HepG2 (cell line): ENCODE results near the gene CNN3. TPM values are rescaled to one million over a fixed set of nuclear protein-coding genes. Genes with fewer than 3 reads are reported as not detected.
A peak's percentile ranks its signal among the peaks of the same experiment; 100 is the strongest.

Experiments used
- BATF2 ChIP-seq: sonication (generic); formaldehyde crosslinking; IDR thresholded peaks from 2 replicates; pipeline ENCODE4 v1.8.0; 2022; ENCODE audit warnings: mild to moderate bottlenecking, missing genetic modification reagents, moderate library complexity
- EEA1 ChIP-seq: sonication (generic); formaldehyde crosslinking; IDR thresholded peaks from 2 replicates; pipeline ENCODE4 v1.5.1; 2020; ENCODE audit warnings: mild to moderate bottlenecking, missing genetic modification reagents, borderline replicate concordance
- NFAT5 ChIP-seq: sonication (generic); formaldehyde crosslinking; IDR thresholded peaks from 2 replicates; pipeline ENCODE4 v1.4.0; 2020; ENCODE audit warnings: missing genetic modification reagents
- NFYC ChIP-seq: IDR thresholded peaks from 2 replicates; pipeline ENCODE4 v1.6.1; 2016; ENCODE audit warnings: missing genetic modification reagents, missing compliant biosample characterization
- PHF5A ChIP-seq: IDR thresholded peaks from one replicate; pipeline ENCODE4 v1.6.1; 2018; ENCODE audit warnings: low read depth, missing genetic modification reagents; ENCODE audit not compliant: unreplicated experiment
- SMAD1 ChIP-seq: sonication (generic); formaldehyde crosslinking; IDR thresholded peaks from 2 replicates; pipeline ENCODE4 v1.4.0; 2020; ENCODE audit warnings: missing genetic modification reagents, low read depth, mild to moderate bottlenecking, borderline replicate concordance
- THAP11 ChIP-seq: IDR thresholded peaks from 2 replicates; pipeline ENCODE4 v1.6.1; 2016; ENCODE audit warnings: missing biosample characterization, missing genetic modification reagents
- U2AF2 ChIP-seq: fragments of 200-400 bp; formaldehyde crosslinking; IDR thresholded peaks from 2 replicates; pipeline ENCODE4 v1.6.1; 2017; ENCODE audit warnings: low read depth, mild to moderate bottlenecking, low read length
- ZFP37 ChIP-seq: sonication (generic); formaldehyde crosslinking; IDR thresholded peaks from 2 replicates; pipeline ENCODE4 v1.4.0; 2020; ENCODE audit warnings: missing genetic modification reagents, borderline replicate concordance
- ZKSCAN8 ChIP-seq: IDR thresholded peaks from 2 replicates; pipeline ENCODE4 v1.6.1; 2016; ENCODE audit warnings: borderline replicate concordance, missing genetic modification reagents, missing compliant biosample characterization
- ZMYM3 ChIP-seq: sonication (generic); formaldehyde crosslinking; IDR thresholded peaks from 2 replicates; pipeline ENCODE4 v1.5.1; 2020; ENCODE audit warnings: mild to moderate bottlenecking, missing genetic modification reagents
- ZNF510 ChIP-seq: sonication (generic); formaldehyde crosslinking; IDR thresholded peaks from 2 replicates; pipeline ENCODE4 v1.4.0; 2020; ENCODE audit warnings: low read depth, mild to moderate bottlenecking, missing genetic modification reagents
- ZNF589 ChIP-seq: sonication (generic); formaldehyde crosslinking; conservative IDR thresholded peaks from 2 replicates; pipeline ENCODE4 v1.8.0; 2022; ENCODE audit warnings: mild to moderate bottlenecking, moderate library complexity, missing genetic modification reagents
- ZNF691 ChIP-seq: sonication (generic); formaldehyde crosslinking; IDR thresholded peaks from 2 replicates; pipeline ENCODE4 v1.4.0; 2020; ENCODE audit warnings: missing genetic modification reagents, low read depth, mild to moderate bottlenecking, borderline replicate concordance
- polyA plus RNA-seq, 8 experiments: library from polyadenylated mRNA; depleted of rRNA in 3 of 8; stranded (reverse) in 7 of 8; unstranded in 1 of 8; fragments of >200 nt; fragmentation: Illumina TruSeq in 4 of 8; extraction: Trizol in 4 of 8; gene quantifications; 2 replicates each; pipeline versions ENCODE4 v1.2.1 to v1.2.3, GENCODE V29; 2011 to 2016; ENCODE audit warnings: low read depth in 4 of 8, missing spikeins in 1 of 8, mixed read lengths in 1 of 8; ENCODE audit not compliant: insufficient read depth in 1 of 8
- total RNA-seq, 5 experiments: library from RNA; depleted of rRNA; stranded (reverse); fragments of >200 nt; fragmentation: Illumina TruSeq; extraction: Trizol; gene quantifications; 2 replicates each; pipeline ENCODE4 v1.2.3, GENCODE V29; 2016; ENCODE audit warnings: low read depth in 1 of 5
- TF ChIP-seq, protein P1 (sequence below): sonication (generic); formaldehyde crosslinking; IDR thresholded peaks from 2 replicates; pipeline ENCODE4 v1.5.0; 2020; ENCODE audit warnings: missing genetic modification reagents
- TF ChIP-seq, protein P2 (sequence below): sonication (generic); formaldehyde crosslinking; IDR thresholded peaks from 2 replicates; pipeline ENCODE4 v1.8.0; 2022; ENCODE audit warnings: mild to moderate bottlenecking, missing genetic modification reagents
- TF ChIP-seq, protein P3 (sequence below): IDR thresholded peaks from 2 replicates; pipeline ENCODE4 v1.6.1; 2016; ENCODE audit warnings: missing genetic modification reagents, missing compliant biosample characterization

The CNN3 gene
- total and polyA plus RNA-seq, 2 of the 13 experiments (the other 11 are each of a cell fraction or from before 2014, with no cell fraction given), result 113 to 223 TPM

GRCh38 chr1:94854458-94855306 is 72.2 kb downstream of the CNN3 start (continued):
- TF ChIP-seq BATF2 (CRISPR knock-in tag) (no peak), ZNF691 (peak; percentile 60; the same call in 1 of the 2 replicates), THAP11 (CRISPR knock-in tag) (peak; percentile 28; the same call in 1 of the 2 replicates), EEA1 (CRISPR knock-in tag) (no peak), NFYC (CRISPR knock-in tag) (no peak), ZKSCAN8 (CRISPR knock-in tag) (no peak), ZNF589 (no peak), PHF5A (CRISPR knock-in tag) (no peak), U2AF2 (no peak), SMAD1 (CRISPR knock-in tag) (no peak), ZFP37 (CRISPR knock-in tag) (no peak), ZMYM3 (CRISPR knock-in tag) (0 out of 2 replicates have a peak, but pooled peaks have one; percentile 49), ZNF510 (CRISPR knock-in tag) (no peak), NFAT5 (CRISPR knock-in tag) (no peak)
- TF ChIP-seq, protein P1, sequence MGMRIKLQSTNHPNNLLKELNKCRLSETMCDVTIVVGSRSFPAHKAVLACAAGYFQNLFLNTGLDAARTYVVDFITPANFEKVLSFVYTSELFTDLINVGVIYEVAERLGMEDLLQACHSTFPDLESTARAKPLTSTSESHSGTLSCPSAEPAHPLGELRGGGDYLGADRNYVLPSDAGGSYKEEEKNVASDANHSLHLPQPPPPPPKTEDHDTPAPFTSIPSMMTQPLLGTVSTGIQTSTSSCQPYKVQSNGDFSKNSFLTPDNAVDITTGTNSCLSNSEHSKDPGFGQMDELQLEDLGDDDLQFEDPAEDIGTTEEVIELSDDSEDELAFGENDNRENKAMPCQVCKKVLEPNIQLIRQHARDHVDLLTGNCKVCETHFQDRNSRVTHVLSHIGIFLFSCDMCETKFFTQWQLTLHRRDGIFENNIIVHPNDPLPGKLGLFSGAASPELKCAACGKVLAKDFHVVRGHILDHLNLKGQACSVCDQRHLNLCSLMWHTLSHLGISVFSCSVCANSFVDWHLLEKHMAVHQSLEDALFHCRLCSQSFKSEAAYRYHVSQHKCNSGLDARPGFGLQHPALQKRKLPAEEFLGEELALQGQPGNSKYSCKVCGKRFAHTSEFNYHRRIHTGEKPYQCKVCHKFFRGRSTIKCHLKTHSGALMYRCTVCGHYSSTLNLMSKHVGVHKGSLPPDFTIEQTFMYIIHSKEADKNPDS, result no peak
- TF ChIP-seq, protein P2, sequence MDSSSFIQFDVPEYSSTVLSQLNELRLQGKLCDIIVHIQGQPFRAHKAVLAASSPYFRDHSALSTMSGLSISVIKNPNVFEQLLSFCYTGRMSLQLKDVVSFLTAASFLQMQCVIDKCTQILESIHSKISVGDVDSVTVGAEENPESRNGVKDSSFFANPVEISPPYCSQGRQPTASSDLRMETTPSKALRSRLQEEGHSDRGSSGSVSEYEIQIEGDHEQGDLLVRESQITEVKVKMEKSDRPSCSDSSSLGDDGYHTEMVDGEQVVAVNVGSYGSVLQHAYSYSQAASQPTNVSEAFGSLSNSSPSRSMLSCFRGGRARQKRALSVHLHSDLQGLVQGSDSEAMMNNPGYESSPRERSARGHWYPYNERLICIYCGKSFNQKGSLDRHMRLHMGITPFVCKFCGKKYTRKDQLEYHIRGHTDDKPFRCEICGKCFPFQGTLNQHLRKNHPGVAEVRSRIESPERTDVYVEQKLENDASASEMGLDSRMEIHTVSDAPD (CRISPR knock-in tag), result no peak
- TF ChIP-seq, protein P3, sequence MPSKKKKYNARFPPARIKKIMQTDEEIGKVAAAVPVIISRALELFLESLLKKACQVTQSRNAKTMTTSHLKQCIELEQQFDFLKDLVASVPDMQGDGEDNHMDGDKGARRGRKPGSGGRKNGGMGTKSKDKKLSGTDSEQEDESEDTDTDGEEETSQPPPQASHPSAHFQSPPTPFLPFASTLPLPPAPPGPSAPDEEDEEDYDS (CRISPR knock-in tag), result no peak
